PFSK-1 (cell line): ENCODE data around the gene ASCC1.

Source experiments
- FOXP2 ChIP-seq: optimal IDR thresholded peaks from 2 replicates; pipeline ENCODE3; 2011; ENCODE audit warnings: borderline replicate concordance, control low read depth, inconsistent platforms; ENCODE audit not compliant: insufficient read depth; ENCODE audit errors: extremely low read length, extremely low read depth
- POLR2AphosphoS5 ChIP-seq: IDR thresholded peaks from 2 replicates; pipeline ENCODE4 v1.6.1; 2012; ENCODE audit warnings: low read depth, mild to moderate bottlenecking, control low read depth, low read length, moderate library complexity
- REST ChIP-seq, 2 experiments: IDR thresholded peaks; 2 replicates each; pipeline versions ENCODE4 v1.6.1 to v1.8.0; 2011 to 2012; ENCODE audit warnings: low read depth in 2 of 2, low read length in 2 of 2, control low read depth in 1 of 2, inconsistent platforms in 1 of 2, mild to moderate bottlenecking in 1 of 2, moderate library complexity in 1 of 2; ENCODE audit not compliant: insufficient read depth in 1 of 2
- SIN3A ChIP-seq: IDR thresholded peaks from 2 replicates; pipeline ENCODE4 v1.6.1; 2012; ENCODE audit warnings: mild to moderate bottlenecking, low read length, moderate library complexity, borderline replicate concordance; ENCODE audit not compliant: insufficient read depth
- TAF1 ChIP-seq: IDR thresholded peaks from 2 replicates; pipeline ENCODE4 v1.6.1; 2012; ENCODE audit warnings: low read length, control low read depth, borderline replicate concordance; ENCODE audit not compliant: insufficient read depth

Gene ASCC1

GRCh38 chr10:72204724-72205123 is 11.4 kb downstream of the ASCC1 start:
- TF ChIP-seq REST (IDR thresholded peaks at IDR 0.05; ENCODE audit: insufficient read depth in 1 of 2, low read depth in 2 of 2, low read length in 2 of 2) (no peak), SIN3A (no peak), POLR2AphosphoS5 (no peak), FOXP2 (no peak), TAF1 (no peak)

- TF ChIP-seq TAF1 (no peak), FOXP2 (no peak), SIN3A (no peak), REST (IDR thresholded peaks at IDR 0.05; ENCODE audit: insufficient read depth in 1 of 2, low read depth in 2 of 2, low read length in 2 of 2) (no peak), POLR2AphosphoS5 (no peak)
These were observed 11.8 kb downstream of the ASCC1 start for GRCh38 chr10:72204296-72204695.

GRCh38 chr10:72201293-72201692 is 14.8 kb downstream of the ASCC1 start:
- TF ChIP-seq POLR2AphosphoS5 (no peak), REST (IDR thresholded peaks at IDR 0.05; ENCODE audit: insufficient read depth in 1 of 2, low read depth in 2 of 2, low read length in 2 of 2) (no peak), FOXP2 (no peak), SIN3A (no peak), TAF1 (no peak)

- TF ChIP-seq REST (IDR thresholded peaks at IDR 0.05; ENCODE audit: insufficient read depth in 1 of 2, low read depth in 2 of 2, low read length in 2 of 2) (no peak), FOXP2 (no peak), SIN3A (no peak), TAF1 (no peak), POLR2AphosphoS5 (no peak)
These were observed 15.2 kb downstream of the ASCC1 start for GRCh38 chr10:72200883-72201282.

- TF ChIP-seq REST (IDR thresholded peaks at IDR 0.05; ENCODE audit: insufficient read depth in 1 of 2, low read depth in 2 of 2, low read length in 2 of 2) (no peak), TAF1 (no peak), SIN3A (no peak), POLR2AphosphoS5 (no peak)
These were observed 21.1 kb downstream of the ASCC1 start for GRCh38 chr10:72194949-72195348.
